OCI-LY1 (cell line): ENCODE results near the gene CELF4.

Source experiments
- H2AFZ ChIP-seq: fragments of 200-600 bp; sonication (generic), shearing (Covaris generic); 2 replicates; pipeline ENCODE4 v1.6.0; 2014; ENCODE audit warnings: antibody characterized with exemption, mild to moderate bottlenecking, low read length
- H3F3A ChIP-seq: fragments of 200-600 bp; sonication (generic), shearing (Covaris generic); 2 replicates; pipeline ENCODE4 v1.6.0; 2014; ENCODE audit warnings: mild to moderate bottlenecking, antibody characterized with exemption, low read length, moderate library complexity; ENCODE audit not compliant: insufficient read depth
- H3K27ac ChIP-seq: fragments of 200-600 bp; sonication (generic); 2 replicates; pipeline ENCODE4 v1.5.1; 2014; ENCODE audit warnings: low read length, mixed run types, mild to moderate bottlenecking, low read depth; ENCODE audit not compliant: poor library complexity, severe bottlenecking
- H3K27me3 ChIP-seq: fragments of 200-600 bp; sonication (generic); 2 replicates; pipeline ENCODE4 v1.6.0; 2014; ENCODE audit warnings: antibody characterized with exemption, mild to moderate bottlenecking, low read length, moderate library complexity; ENCODE audit not compliant: insufficient read depth
- H3K36me3 ChIP-seq: fragments of 200-600 bp; sonication (generic); 2 replicates; pipeline ENCODE4 v1.6.1; 2014; ENCODE audit warnings: mild to moderate bottlenecking, antibody characterized with exemption, low read length, moderate library complexity, mixed read lengths; ENCODE audit not compliant: insufficient read depth
- H3K4me1 ChIP-seq: fragments of 200-600 bp; sonication (generic); 2 replicates; pipeline ENCODE4 v1.5.1; 2014; ENCODE audit warnings: mild to moderate bottlenecking, low read length, moderate library complexity; ENCODE audit not compliant: insufficient read depth, severe bottlenecking
- H3K4me2 ChIP-seq: fragments of 200-600 bp; sonication (generic), shearing (Covaris generic); 2 replicates; pipeline ENCODE4 v1.6.1; 2014; ENCODE audit warnings: low read length
- H3K4me3 ChIP-seq: fragments of 200-600 bp; sonication (generic); 2 replicates; pipeline ENCODE4 v1.5.1; 2014; ENCODE audit warnings: low read length, low read depth, mild to moderate bottlenecking, mixed read lengths; ENCODE audit not compliant: poor library complexity, severe bottlenecking
- H3K79me2 ChIP-seq: fragments of 200-600 bp; shearing (Covaris generic); 2 replicates; pipeline ENCODE4 v1.6.1; 2016; ENCODE audit warnings: mixed run types, low read length, mixed read lengths; ENCODE audit not compliant: insufficient read depth
- H3K9ac ChIP-seq: fragments of 200-600 bp; sonication (generic), shearing (Covaris generic); 2 replicates; pipeline ENCODE4 v1.6.1; 2014; ENCODE audit warnings: mild to moderate bottlenecking, low read length, mixed read lengths
- H3K9me2 ChIP-seq: fragments of 200-600 bp; sonication (generic), shearing (Covaris generic); 2 replicates; pipeline ENCODE4 v1.6.1; 2014; ENCODE audit warnings: low read depth, mild to moderate bottlenecking, low read length, mixed read lengths
- H3K9me3 ChIP-seq: fragments of 200-600 bp; shearing (Covaris generic); 2 replicates; pipeline ENCODE4 v1.6.1; 2014; ENCODE audit warnings: low read length, mixed read lengths
- H4K20me1 ChIP-seq: fragments of 200-600 bp; sonication (generic), shearing (Covaris generic); 2 replicates; pipeline ENCODE4 v1.6.0; 2016; ENCODE audit warnings: mild to moderate bottlenecking, low read length; ENCODE audit not compliant: insufficient read depth
- EZH2 ChIP-seq: fragments of 200-600 bp; sonication (generic), shearing (Covaris generic); IDR thresholded peaks from 2 replicates; pipeline ENCODE4 v1.8.0; 2017; ENCODE audit warnings: borderline replicate concordance, mixed run types, mild to moderate bottlenecking, antibody characterized with exemption, low read length, moderate library complexity, mixed read lengths
- TF ChIP-seq, protein P1 (sequence below): fragments of 200-600 bp; sonication (generic), shearing (Covaris generic); IDR thresholded peaks from 2 replicates; pipeline ENCODE4 v1.5.1; 2017; ENCODE audit warnings: mild to moderate bottlenecking, antibody characterized with exemption, low read length, moderate library complexity, mixed read lengths

Gene CELF4

GRCh38 chr18:37277804-37278203 lies 287.8 kb downstream of the CELF4 start:
- Histone ChIP-seq H3K36me3 (no peaks in the 10 kb centered on the region), H3F3A (no peaks in the 10 kb centered on the region), H3K9me3 (no peaks in the 10 kb centered on the region), H3K79me2 (no peaks in the 10 kb centered on the region), H3K27ac (no peak overlapping the region), H3K4me2 (no peak overlapping the region), H3K4me3 (no peak overlapping the region), H3K9ac (no peak overlapping the region), H3K9me2 (no peaks in the 10 kb centered on the region), H3K4me1 (no peaks in the 10 kb centered on the region), H4K20me1 (no peaks in the 10 kb centered on the region), H3K27me3 (no peaks in the 10 kb centered on the region), H2AFZ (no peak overlapping the region)
- TF ChIP-seq, protein P1, sequence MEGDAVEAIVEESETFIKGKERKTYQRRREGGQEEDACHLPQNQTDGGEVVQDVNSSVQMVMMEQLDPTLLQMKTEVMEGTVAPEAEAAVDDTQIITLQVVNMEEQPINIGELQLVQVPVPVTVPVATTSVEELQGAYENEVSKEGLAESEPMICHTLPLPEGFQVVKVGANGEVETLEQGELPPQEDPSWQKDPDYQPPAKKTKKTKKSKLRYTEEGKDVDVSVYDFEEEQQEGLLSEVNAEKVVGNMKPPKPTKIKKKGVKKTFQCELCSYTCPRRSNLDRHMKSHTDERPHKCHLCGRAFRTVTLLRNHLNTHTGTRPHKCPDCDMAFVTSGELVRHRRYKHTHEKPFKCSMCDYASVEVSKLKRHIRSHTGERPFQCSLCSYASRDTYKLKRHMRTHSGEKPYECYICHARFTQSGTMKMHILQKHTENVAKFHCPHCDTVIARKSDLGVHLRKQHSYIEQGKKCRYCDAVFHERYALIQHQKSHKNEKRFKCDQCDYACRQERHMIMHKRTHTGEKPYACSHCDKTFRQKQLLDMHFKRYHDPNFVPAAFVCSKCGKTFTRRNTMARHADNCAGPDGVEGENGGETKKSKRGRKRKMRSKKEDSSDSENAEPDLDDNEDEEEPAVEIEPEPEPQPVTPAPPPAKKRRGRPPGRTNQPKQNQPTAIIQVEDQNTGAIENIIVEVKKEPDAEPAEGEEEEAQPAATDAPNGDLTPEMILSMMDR, result no peak
- no peak for TF ChIP-seq EZH2

DNA sequence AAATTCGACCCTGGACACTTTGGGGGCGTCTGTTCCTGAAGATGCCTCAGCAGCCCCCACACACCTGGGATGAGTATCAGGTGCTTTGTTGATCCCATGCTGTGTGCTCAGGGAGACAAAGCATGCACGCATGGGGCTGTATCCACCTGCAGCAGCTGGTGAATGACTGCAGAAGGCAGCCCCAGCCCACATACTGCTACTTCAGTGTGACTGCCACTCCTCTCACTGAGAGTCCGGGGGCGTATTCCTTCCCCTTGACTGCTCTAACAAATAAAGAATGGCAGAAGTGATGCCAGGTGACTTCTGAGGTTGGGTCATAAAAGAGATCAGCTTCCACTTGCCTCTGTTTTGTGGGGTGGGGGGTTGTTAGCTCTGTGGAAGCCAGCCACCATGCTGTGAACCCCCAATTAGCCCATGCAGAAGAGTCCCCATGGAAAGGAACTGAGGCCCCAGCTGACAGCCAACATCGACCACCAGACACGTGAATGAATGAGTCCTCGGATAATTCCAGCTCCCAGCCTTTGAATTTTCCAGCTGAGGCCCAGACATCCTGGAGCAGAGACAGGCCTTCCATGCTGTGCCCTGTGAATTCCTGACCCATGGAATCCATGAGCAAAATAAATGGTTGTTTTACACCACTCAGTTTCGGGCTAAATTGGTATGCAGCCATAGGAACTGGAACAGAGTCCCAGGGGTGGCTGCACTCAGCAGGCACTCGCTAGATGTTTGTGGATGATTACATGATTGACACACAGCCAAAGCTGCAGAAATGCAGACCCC lies 289.3 kb downstream of the CELF4 start:
- H3K9ac ChIP-seq, result no peak overlapping the region
- no peaks in the 10 kb centered on the region for H3K27me3 ChIP-seq
- no peak overlapping the region for H3K27ac ChIP-seq
- no peaks in the 10 kb centered on the region for H4K20me1 ChIP-seq
- no peaks in the 10 kb centered on the region for H3K36me3 ChIP-seq
- no peaks in the 10 kb centered on the region for H3K4me1 ChIP-seq
- no peaks in the 10 kb centered on the region for H3K79me2 ChIP-seq
- H3K4me3 ChIP-seq, result no peak overlapping the region
- TF ChIP-seq EZH2, result no peak
- H3K9me3 ChIP-seq, result no peaks in the 10 kb centered on the region
- no peak overlapping the region for H2AFZ ChIP-seq
- H3K9me2 ChIP-seq, result no peaks in the 10 kb centered on the region
- H3F3A ChIP-seq, result no peaks in the 10 kb centered on the region
- H3K4me2 ChIP-seq, result no peak overlapping the region

DNA sequence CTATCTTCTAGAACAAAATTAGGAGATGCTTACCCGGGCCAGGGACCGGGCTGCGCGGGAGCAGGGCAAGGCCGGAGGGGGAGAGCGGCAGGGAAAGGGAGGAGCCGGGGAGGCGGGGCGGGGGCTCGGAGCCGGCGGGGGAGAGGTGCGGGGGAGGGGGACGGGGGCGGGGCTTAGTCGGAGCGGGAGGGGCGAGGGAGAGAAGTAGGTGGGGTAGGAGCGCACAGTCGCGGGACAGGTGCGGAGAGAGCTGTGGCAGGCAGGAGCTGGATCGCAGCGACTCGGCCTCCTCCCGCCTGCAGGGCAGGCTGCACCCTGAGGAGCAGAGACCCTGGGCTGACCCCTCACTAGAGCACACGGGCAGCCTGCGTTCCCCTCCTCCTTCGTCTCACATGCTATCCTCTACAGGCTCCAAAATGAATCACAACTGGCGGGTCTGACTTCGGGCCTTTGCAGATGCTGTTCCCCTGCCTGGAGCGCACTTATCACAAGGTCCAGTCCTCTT lies 290.3 kb downstream of the CELF4 start:
- Histone ChIP-seq H3K4me3 (no peak overlapping the region), H3K27me3 (no peaks in the 10 kb centered on the region), H3K36me3 (no peaks in the 10 kb centered on the region), H4K20me1 (no peaks in the 10 kb centered on the region), H3K4me2 (no peak overlapping the region), H3K9me3 (no peaks in the 10 kb centered on the region), H3K79me2 (no peaks in the 10 kb centered on the region), H2AFZ (no peak overlapping the region), H3K27ac (no peak overlapping the region), H3F3A (no peaks in the 10 kb centered on the region), H3K9me2 (no peaks in the 10 kb centered on the region), H3K4me1 (no peaks in the 10 kb centered on the region), H3K9ac (no peak overlapping the region)
- TF ChIP-seq EZH2, result no peak
- TF ChIP-seq, protein P1, result no peak
